ENCODE data around the gene RPS21. TPM values are rescaled to one million over a fixed set of nuclear protein-coding genes. Genes with fewer than 3 reads are reported as not detected.

RPS21 gene
- total RNA-seq, 4 donors from 2014 or later, result 1,151 to 14,756 (median 1,928) TPM

DNA sequence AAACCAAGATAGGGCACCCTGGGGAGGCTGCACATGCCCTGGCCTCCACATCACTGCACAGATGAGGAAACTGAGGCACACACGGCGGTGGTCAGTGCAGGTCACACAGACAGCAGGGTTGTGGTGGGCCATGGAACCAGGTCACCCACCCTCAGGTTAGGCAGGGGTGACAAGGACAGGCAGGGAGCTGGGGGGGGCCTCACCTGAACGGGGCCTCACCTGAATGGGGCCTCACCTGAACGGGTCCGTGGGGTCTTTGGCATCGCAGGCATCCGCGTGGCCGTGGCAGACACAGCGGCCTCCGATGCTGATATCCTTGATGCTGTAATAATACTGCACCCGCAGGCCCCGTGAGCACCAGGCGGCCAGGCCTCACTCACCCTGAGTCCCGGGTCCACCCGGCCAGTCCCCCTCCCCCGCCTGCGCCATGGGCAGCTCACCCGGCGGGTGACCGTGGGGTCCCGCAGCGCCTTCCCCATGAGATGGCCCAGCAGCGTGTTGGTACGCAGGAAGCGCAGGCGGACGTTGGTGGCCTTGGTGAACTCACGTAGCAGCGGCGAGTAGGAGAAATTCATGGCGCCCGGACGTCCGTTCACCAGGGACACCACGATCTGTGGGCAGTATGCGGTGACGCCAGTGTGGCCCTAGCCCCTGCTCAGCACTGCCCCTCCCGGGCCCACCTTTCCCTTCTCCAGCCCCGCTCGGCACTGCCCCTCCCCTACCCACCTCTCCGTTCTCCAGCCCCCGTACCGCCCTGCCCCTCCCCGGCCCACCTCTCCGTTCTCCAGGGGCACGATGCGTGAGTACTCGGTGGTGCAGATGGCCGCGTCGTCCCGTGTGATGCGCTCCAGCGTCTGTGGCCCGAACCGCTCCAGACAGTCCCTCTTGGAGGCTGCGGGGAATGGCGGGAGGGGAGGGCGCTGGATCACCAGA lies 35.2 kb upstream of the RPS21 start:
- Histone ChIP-seq H3K4me1 (peaks cover 7 to 26% of the 10 kb centered on the region in 2 donors), H3K36me3 (no peaks in the 10 kb centered on the region), H3K9me3 (no peaks in the 10 kb centered on the region), H3K4me3 (no peak overlapping the region), H3K27me3 (no peaks in the 10 kb centered on the region), H3K27ac (peak overlapping the region in 1 of 2 donors; percentile 68)
- no peak for TF ChIP-seq POLR2A (IDR thresholded peaks at IDR 0.05)
- TF ChIP-seq, protein P1, sequence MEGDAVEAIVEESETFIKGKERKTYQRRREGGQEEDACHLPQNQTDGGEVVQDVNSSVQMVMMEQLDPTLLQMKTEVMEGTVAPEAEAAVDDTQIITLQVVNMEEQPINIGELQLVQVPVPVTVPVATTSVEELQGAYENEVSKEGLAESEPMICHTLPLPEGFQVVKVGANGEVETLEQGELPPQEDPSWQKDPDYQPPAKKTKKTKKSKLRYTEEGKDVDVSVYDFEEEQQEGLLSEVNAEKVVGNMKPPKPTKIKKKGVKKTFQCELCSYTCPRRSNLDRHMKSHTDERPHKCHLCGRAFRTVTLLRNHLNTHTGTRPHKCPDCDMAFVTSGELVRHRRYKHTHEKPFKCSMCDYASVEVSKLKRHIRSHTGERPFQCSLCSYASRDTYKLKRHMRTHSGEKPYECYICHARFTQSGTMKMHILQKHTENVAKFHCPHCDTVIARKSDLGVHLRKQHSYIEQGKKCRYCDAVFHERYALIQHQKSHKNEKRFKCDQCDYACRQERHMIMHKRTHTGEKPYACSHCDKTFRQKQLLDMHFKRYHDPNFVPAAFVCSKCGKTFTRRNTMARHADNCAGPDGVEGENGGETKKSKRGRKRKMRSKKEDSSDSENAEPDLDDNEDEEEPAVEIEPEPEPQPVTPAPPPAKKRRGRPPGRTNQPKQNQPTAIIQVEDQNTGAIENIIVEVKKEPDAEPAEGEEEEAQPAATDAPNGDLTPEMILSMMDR (IDR thresholded peaks at IDR 0.05), result no peak
- intact Hi-C loops (cut with DNase I; ENCODE audit: low total_unique reads), result no loop called here
- no peak for DNase-seq

DNA sequence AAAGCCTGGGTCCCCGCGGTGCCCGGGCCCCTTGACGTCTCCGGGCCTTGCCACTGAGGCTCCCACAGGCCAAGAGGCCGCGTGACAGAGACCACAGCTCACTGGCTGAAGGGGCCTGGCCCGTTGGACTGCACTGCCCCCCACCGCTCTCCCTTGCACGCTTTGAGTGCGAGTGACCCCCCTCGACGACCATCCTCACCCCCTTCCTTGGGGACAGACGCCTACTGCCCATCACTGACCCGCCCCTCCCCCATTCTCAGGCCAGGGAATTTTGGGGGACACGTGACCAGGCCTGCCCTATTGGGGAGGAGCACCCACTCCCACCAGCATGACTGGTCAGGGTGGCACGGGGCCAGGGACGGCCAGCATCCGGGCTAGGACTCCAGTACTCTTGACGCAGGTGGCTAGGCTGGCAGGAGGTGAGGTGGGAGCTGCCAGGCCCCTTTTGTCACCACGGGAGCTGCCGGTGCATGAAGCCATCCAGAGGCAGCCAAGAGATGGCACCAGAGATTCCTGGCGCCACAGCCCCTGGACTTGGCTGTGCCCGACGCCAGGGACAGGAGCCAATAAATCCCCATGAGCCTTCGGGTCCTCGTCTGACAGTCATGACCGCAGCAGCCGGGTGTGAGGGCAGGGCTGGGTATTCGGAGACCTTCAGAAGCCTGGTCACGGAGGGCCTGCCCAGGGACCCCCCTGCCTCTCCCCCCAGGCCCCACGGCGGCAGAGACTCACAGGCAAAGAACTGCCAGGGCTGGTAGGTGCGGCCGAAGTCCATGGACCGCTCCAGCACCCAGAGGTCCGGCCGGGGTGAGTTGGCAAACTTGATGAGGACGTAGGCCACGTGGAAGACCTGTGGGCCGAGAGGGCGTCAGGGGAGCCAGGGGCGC lies 34.3 kb upstream of the RPS21 start:
- intact Hi-C loops (cut with DNase I; ENCODE audit: low total_unique reads), result no loop called here
- Histone ChIP-seq H3K4me3 (no peak overlapping the region), H3K4me1 (peaks cover 7 to 30% of the 10 kb centered on the region in 2 donors), H3K9me3 (no peaks in the 10 kb centered on the region), H3K27ac (peak overlapping the region; percentile 44 to 68), H3K27me3 (no peaks in the 10 kb centered on the region), H3K36me3 (no peaks in the 10 kb centered on the region)
- no peak for TF ChIP-seq POLR2A (IDR thresholded peaks at IDR 0.05)
- TF ChIP-seq, protein P1 (IDR thresholded peaks at IDR 0.05), result peak; percentile 13 to 43 (median 28)
- peak; percentile 72 to 83 for DNase-seq

DNA sequence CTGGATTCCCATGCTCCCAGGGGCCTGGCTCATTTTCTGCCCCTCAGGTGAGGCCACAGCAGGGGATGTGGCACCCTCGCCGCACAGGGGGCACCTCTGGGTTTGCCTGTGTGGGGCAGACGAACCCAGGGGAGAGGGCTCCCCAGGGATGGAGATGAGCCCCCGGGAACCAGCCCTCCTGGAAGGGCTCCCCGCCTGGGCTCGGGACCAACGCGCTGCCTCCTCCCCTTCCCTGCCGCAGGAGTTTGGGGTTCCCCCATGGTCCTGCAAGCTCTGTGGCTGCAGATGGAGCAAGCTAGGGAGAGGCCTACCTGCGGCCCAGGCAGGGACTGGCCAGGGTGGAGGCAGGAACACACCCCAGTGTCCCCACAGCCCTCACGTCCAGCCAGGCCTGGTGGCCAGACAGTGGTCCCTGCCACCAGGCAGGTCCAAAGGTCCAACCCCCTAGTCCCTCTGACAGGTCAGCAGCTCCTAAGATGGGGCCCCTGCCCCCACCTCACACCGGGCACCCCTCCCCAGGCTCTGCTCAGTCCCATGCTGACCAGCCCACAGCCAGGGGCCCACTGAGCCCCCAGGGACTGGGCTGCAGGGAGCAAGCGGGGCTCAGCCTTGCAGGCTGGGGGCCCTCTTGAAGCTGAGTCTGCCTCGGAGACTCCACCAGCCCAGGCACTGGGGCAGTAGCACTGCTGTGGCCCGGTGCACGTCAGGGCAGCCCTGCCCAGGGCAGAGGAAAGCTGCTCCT lies 33.4 kb upstream of the RPS21 start:
- intact Hi-C loops (cut with DNase I; ENCODE audit: low total_unique reads), result no loop called here
- DNase-seq, result no peak
- peaks cover 7 to 30% of the 10 kb centered on the region in 2 donors for H3K4me1 ChIP-seq
- peak overlapping the region; percentile 44 to 68 for H3K27ac ChIP-seq
- H3K9me3 ChIP-seq, result no peaks in the 10 kb centered on the region
- no peaks in the 10 kb centered on the region for H3K36me3 ChIP-seq
- TF ChIP-seq POLR2A (IDR thresholded peaks at IDR 0.05), result no peak
- TF ChIP-seq, protein P1 (IDR thresholded peaks at IDR 0.05), result no peak
- no peak overlapping the region for H3K4me3 ChIP-seq
- no peaks in the 10 kb centered on the region for H3K27me3 ChIP-seq

DNA sequence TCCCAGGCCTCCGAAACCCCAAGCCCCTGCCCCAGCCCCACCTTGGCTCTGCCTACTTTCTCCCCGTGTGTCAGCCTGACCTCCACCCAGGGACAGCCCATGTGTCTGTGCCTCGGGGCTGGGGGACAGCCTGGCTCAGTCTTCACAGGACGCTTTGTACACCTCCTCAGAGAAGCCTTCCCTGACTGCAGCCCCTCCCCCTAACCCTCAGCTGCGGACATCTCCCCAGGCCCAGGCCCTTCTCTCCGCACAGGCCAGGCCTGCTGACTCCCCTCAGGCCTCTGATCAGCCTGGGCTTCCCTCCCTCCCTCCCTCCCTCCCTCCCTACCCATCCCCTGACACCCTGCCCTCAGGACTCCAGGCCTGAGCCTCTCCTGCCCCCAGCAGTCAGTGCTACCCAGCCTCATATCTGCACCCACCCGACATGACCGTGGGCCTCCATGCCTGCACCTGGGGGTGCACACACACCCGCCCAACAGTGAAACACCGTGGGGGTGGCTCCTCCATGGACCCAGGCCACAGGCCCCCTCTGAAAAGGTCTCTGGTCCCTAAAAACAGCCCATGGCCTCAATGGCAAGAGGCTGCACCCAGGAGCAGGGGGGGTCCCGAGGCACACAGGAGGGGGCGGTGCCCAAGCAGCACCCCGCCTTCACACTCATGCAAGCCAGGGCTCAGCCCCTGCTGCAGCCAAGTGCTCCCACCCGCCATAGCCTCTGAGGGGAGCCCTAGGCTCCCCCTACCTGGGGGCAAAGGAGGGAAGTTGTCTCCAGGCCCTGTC lies 32.7 kb upstream of the RPS21 start:
- TF ChIP-seq, protein P1 (IDR thresholded peaks at IDR 0.05), result no peak
- no peak for TF ChIP-seq POLR2A (IDR thresholded peaks at IDR 0.05)
- Histone ChIP-seq H3K4me1 (peaks cover 7 to 30% of the 10 kb centered on the region in 2 donors), H3K36me3 (no peaks in the 10 kb centered on the region), H3K27ac (peak overlapping the region; percentile 91 to 92), H3K27me3 (no peaks in the 10 kb centered on the region), H3K4me3 (no peak overlapping the region), H3K9me3 (no peaks in the 10 kb centered on the region)
- no peak for DNase-seq
- intact Hi-C loops (cut with DNase I; ENCODE audit: low total_unique reads), result no loop called here
